Inferior parietal cortex (tissue), 1 donor: ENCODE measurements around the gene ARFIP2.

Experiments
- DNase-seq: peaks from one replicate; pipeline ENCODE4 v3.0.0-alpha.2; 2016; ENCODE audit errors: extremely low spot score

The ARFIP2 gene

GRCh38 chr11:6443269-6444003 is 37.7 kb downstream of the ARFIP2 start:
- DNase-seq = peak; percentile 69

DNA sequence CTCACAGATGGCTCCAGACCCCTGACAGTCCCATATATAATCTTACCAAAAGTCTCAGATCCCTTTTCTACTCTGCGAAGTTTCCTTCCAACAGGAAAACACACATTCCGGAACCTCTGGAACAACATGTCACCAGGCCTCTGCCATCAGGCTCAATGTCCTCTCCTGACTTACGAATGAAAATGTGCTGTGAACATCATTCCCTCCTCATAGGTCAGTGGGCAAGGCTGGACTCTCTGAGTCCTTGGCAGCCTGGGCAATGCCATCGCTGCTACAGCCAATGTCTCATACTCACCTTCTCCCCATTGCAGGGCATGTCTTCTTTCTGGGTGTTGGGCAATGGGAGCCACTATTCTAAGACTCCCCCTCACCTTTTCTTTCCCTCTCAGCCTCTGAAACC is 38.7 kb downstream of the ARFIP2 start:
- no peak for DNase-seq

DNA sequence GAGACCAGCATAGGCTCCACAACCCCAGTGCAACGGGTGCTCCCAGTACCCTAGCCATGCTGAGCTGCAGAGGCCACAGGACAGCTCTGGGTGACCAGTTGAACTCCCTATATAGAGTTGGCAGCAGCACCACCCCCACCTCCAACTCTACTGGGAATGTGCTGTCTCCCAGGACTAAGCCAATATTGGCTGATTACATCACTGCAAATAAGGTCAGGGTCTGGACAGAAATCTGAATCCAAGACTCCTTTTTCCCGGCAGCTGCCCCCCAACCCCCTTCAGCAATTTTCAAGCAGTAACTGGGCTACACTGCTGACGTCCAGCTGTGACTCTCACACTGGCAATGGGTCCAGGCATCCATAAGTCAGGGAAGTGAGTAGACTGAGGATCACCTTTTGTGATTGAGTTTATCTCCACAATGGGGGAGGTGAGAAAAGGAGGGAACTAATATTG is 40.2 kb downstream of the ARFIP2 start, which contains the start of gene HPX:
HPX (minus strand) TSS at position 82 of the 453 bp plus-strand sequence; CDS start at position 58, 24 bp downstream.
- DNase-seq = no peak

DNA sequence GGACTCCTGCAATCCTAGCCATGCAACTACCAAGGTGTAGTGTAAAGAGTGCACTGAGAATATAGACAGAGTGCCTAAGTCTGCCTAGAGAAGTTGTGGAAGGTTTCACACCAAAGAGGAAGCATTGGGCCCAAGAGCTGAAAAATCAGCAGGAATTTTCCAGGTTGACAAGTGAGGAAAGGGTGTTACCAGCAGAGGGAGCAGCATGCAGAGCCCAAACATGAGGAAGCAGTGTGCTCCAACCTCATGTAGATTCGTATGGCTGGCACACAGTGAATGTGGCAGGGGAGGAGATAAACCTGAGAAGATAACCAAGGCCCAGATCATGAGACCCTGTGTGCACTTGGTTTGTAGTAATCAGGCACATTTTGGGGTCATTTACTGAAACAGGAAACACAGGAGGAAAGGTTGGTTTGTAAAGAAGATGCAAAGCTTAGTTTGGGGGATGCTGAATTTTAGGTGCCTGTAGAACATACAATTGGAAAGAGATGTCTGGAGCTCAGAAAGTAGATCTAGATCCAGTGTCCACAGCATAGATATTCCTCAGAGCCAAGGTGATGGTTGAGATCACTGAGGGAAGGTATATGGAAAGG is 42.1 kb downstream of the ARFIP2 start:
- peak; percentile 81 for DNase-seq

- no peak for DNase-seq
Measured at GRCh38 chr11:6437993-6438392, 43.1 kb downstream of the ARFIP2 start.

- no peak for DNase-seq
Measured at GRCh38 chr11:6437423-6437822, 43.7 kb downstream of the ARFIP2 start.

- DNase-seq = no peak
Measured at GRCh38 chr11:6433998-6434660, 47.0 kb downstream of the ARFIP2 start.

DNA sequence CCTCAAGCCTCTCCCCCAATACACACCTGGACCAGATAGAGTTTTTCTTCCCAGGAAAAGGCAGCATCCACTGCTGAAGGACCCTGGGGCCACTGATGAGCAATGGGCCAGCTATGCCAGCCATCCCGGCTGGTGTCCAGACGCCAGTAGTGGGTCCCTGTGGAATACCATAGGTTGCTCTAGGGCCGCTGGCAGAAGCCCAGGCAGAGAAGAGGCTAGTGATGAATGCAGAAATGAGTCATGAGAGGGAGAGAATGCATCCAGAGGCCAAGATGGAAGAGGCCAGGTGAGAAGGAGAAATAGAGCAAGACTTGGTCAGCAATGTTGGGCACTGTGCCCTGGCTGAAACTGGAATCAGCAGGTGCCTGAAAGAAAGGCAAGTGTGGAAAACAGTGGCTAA is 49.3 kb downstream of the ARFIP2 start:
- no peak for DNase-seq

DNA sequence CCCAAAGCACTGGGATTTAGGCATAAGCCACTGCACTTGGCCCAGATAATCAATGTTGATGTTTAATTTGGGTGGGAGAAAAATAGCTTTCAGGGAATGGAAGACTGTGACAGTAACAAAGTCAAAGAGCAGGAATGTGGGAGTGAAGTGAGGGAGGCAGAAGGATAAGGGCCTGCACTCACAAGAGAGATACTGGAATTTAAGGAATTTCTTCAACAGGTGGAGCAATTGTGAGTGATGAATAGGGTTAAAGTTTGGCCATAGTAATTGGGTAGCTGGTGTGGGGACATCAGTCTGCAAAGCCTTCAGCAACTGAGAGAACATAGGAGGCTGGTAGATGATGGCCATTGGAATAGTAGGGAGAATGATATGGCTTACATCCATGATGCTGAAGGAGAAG is 53.6 kb downstream of the ARFIP2 start:
- DNase-seq = no peak
